ENCODE results near the gene PTPDC1.

GRCh38 chr9:94110821-94111252 lies 26.6 kb downstream of the PTPDC1 start:
- TF ChIP-seq CTCF (IDR thresholded peaks at IDR 0.05; ENCODE audit: insufficient read depth, low read length, poor library complexity, severe bottlenecking), result no peak
- TF ChIP-seq EZH2phosphoT487 (conservative IDR thresholded peaks at IDR 0.05; ENCODE audit: low read length), result no peak

Measured in SU-DHL-6 (cell line).